ENCODE results near the gene DSTYK. TPM values are rescaled to one million over a fixed set of nuclear protein-coding genes. Genes with fewer than 3 reads are reported as not detected.

Gene DSTYK
- total RNA-seq, 1 donor from 2014 or later, result 11.7 TPM

- Mint-ChIP-seq H3K4me1 (ENCODE audit: unreplicated experiment) (peaks cover 51% of the 10 kb centered on the region), H3K9me3 (no peaks in the 10 kb centered on the region), H3K36me3 (peaks cover 14% of the 10 kb centered on the region), H3K4me3 (no peak overlapping the region), H3K27ac (no peak overlapping the region), H3K27me3 (no peaks in the 10 kb centered on the region)
- no peak for TF ChIP-seq CTCF (conservative IDR thresholded peaks at IDR 0.05)
- no peak for DNase-seq (ENCODE audit: extremely low spot score, unreplicated experiment)
Measured at GRCh38 chr1:205188596-205188995, 22.9 kb downstream of the DSTYK start.

GRCh38 chr1:205188098-205188497 lies 23.4 kb downstream of the DSTYK start:
- Mint-ChIP-seq H3K4me3 (no peak overlapping the region), H3K27me3 (no peaks in the 10 kb centered on the region), H3K27ac (no peak overlapping the region), H3K36me3 (peaks cover 17% of the 10 kb centered on the region), H3K9me3 (no peaks in the 10 kb centered on the region), H3K4me1 (ENCODE audit: unreplicated experiment) (peaks cover 53% of the 10 kb centered on the region)
- DNase-seq (ENCODE audit: extremely low spot score, unreplicated experiment), result no peak
- no peak for TF ChIP-seq CTCF (conservative IDR thresholded peaks at IDR 0.05)

GRCh38 chr1:205187420-205187819 lies 24.1 kb downstream of the DSTYK start:
- peaks cover 22% of the 10 kb centered on the region for H3K36me3 Mint-ChIP-seq
- TF ChIP-seq CTCF (conservative IDR thresholded peaks at IDR 0.05), result no peak
- DNase-seq (ENCODE audit: extremely low spot score, unreplicated experiment), result no peak
- no peak overlapping the region for H3K4me3 Mint-ChIP-seq
- H3K27me3 Mint-ChIP-seq, result no peaks in the 10 kb centered on the region
- no peaks in the 10 kb centered on the region for H3K9me3 Mint-ChIP-seq
- H3K4me1 Mint-ChIP-seq (ENCODE audit: unreplicated experiment), result peaks cover 52% of the 10 kb centered on the region
- no peak overlapping the region for H3K27ac Mint-ChIP-seq

GRCh38 chr1:205186191-205186590 lies 25.3 kb downstream of the DSTYK start:
- no peak overlapping the region for H3K27ac Mint-ChIP-seq
- H3K36me3 Mint-ChIP-seq, result peaks cover 22% of the 10 kb centered on the region
- H3K9me3 Mint-ChIP-seq, result no peaks in the 10 kb centered on the region
- DNase-seq (ENCODE audit: extremely low spot score, unreplicated experiment), result no peak
- TF ChIP-seq CTCF (conservative IDR thresholded peaks at IDR 0.05), result no peak
- H3K27me3 Mint-ChIP-seq, result no peaks in the 10 kb centered on the region
- H3K4me1 Mint-ChIP-seq (ENCODE audit: unreplicated experiment), result peaks cover 45% of the 10 kb centered on the region
- no peak overlapping the region for H3K4me3 Mint-ChIP-seq

GRCh38 chr1:205183676-205184335 lies 27.7 kb downstream of the DSTYK start:
- no peaks in the 10 kb centered on the region for H3K27me3 Mint-ChIP-seq
- H3K36me3 Mint-ChIP-seq, result peaks cover 29% of the 10 kb centered on the region
- H3K4me3 Mint-ChIP-seq, result no peak overlapping the region
- TF ChIP-seq CTCF (conservative IDR thresholded peaks at IDR 0.05), result no peak
- DNase-seq (ENCODE audit: extremely low spot score, unreplicated experiment), result no peak
- peak overlapping the region; percentile 34 for H3K27ac Mint-ChIP-seq
- peaks cover 28% of the 10 kb centered on the region for H3K4me1 Mint-ChIP-seq (ENCODE audit: unreplicated experiment)
- no peaks in the 10 kb centered on the region for H3K9me3 Mint-ChIP-seq
